HG03159 (cell line): ENCODE results near the gene PRR5L.

Source experiments
- ATAC-seq: cut with Tn5 transposase; IDR thresholded peaks from one replicate; pipeline ENCODE4 v1.9.1; 2021; ENCODE audit warnings: mild to moderate bottlenecking, moderate library complexity; ENCODE audit not compliant: unreplicated experiment

PRR5L gene

GRCh38 chr11:36399236-36399635 is 103.1 kb downstream of the PRR5L start:
- ATAC-seq = no peak

- no peak for ATAC-seq
These were observed 103.7 kb downstream of the PRR5L start for GRCh38 chr11:36399745-36400144.

- peak; percentile 57 for ATAC-seq
These were observed 104.8 kb downstream of the PRR5L start for GRCh38 chr11:36400766-36401455.

- ATAC-seq = no peak
These were observed 106.6 kb downstream of the PRR5L start for GRCh38 chr11:36402568-36403170.

GRCh38 chr11:36403661-36404060 is 107.6 kb downstream of the PRR5L start:
- ATAC-seq = no peak

- no peak for ATAC-seq
These were observed 108.7 kb downstream of the PRR5L start for GRCh38 chr11:36404831-36405230.

- ATAC-seq = no peak
These were observed 109.7 kb downstream of the PRR5L start for GRCh38 chr11:36405585-36406367.

- no peak for ATAC-seq
These were observed 111.3 kb downstream of the PRR5L start for GRCh38 chr11:36407356-36407755.

- no peak for ATAC-seq
These were observed 112.5 kb downstream of the PRR5L start for GRCh38 chr11:36408498-36409136.

- no peak for ATAC-seq
These were observed 113.2 kb downstream of the PRR5L start for GRCh38 chr11:36409152-36409816.

GRCh38 chr11:36411202-36411640 is 115.1 kb downstream of the PRR5L start:
- ATAC-seq = peak; percentile 86

GRCh38 chr11:36412781-36413383 is 116.8 kb downstream of the PRR5L start:
- ATAC-seq = no peak

GRCh38 chr11:36417154-36417553 is 121.1 kb downstream of the PRR5L start:
- ATAC-seq = peak; percentile 52

- ATAC-seq = no peak
These were observed 123.8 kb downstream of the PRR5L start for GRCh38 chr11:36419791-36420424.

GRCh38 chr11:36421546-36422155 is 125.6 kb downstream of the PRR5L start:
- no peak for ATAC-seq

- ATAC-seq = no peak
These were observed 129.5 kb downstream of the PRR5L start for GRCh38 chr11:36425561-36426081.

- no peak for ATAC-seq
These were observed 130.2 kb downstream of the PRR5L start for GRCh38 chr11:36426226-36426848.

GRCh38 chr11:36427079-36427478 is 131.0 kb downstream of the PRR5L start:
- ATAC-seq = no peak

- ATAC-seq = no peak
These were observed 131.8 kb downstream of the PRR5L start for GRCh38 chr11:36427876-36428275.
